Measurements from ENCODE around the gene EHMT1.
"Not testable (repeated sequence)": the region's sequence is repeated elsewhere in the genome, so short reads cannot be mapped to it uniquely, and the experiment has no call there.

The EHMT1 gene

GRCh38 chr9:137788561-137789294 lies 169.9 kb downstream of the EHMT1 start:
- DNase-seq = no peak

GRCh38 chr9:137789295-137789895 lies 170.6 kb downstream of the EHMT1 start:
- no peak for DNase-seq

- no peak for DNase-seq
These were observed 173.1 kb downstream of the EHMT1 start for GRCh38 chr9:137791947-137792346.

- no peak for DNase-seq
These were observed 174.5 kb downstream of the EHMT1 start for GRCh38 chr9:137793196-137793841.

GRCh38 chr9:137795156-137795666 lies 176.4 kb downstream of the EHMT1 start:
- DNase-seq = no peak

GRCh38 chr9:137797206-137798120 lies 178.7 kb downstream of the EHMT1 start:
- peak; percentile 56 for DNase-seq

- no peak for DNase-seq
These were observed 179.3 kb downstream of the EHMT1 start for GRCh38 chr9:137798142-137798541.

GRCh38 chr9:137798901-137799629 lies 180.3 kb downstream of the EHMT1 start:
- no peak for DNase-seq

- no peak for DNase-seq
These were observed 180.8 kb downstream of the EHMT1 start for GRCh38 chr9:137799630-137799983.

- DNase-seq = no peak
These were observed 181.6 kb downstream of the EHMT1 start for GRCh38 chr9:137800196-137801022.

- no peak for DNase-seq
These were observed 182.2 kb downstream of the EHMT1 start for GRCh38 chr9:137801023-137801319.

GRCh38 chr9:137802021-137802420 lies 183.2 kb downstream of the EHMT1 start:
- no peak for DNase-seq

- DNase-seq = no peak
These were observed 183.9 kb downstream of the EHMT1 start for GRCh38 chr9:137802521-137803243.

GRCh38 chr9:137804908-137805630 lies 186.3 kb downstream of the EHMT1 start:
- DNase-seq = no peak

- no peak for DNase-seq
These were observed 189.2 kb downstream of the EHMT1 start for GRCh38 chr9:137807721-137808703.

GRCh38 chr9:137809040-137809576 lies 190.3 kb downstream of the EHMT1 start:
- DNase-seq = no peak

GRCh38 chr9:137809726-137810450 lies 191.1 kb downstream of the EHMT1 start:
- DNase-seq = not testable (repeated sequence)

All from NCI-H510A (cell line).